NCI-H2029 treated with DMSO at 0.1 percent for 48 hours (cell line): ENCODE measurements around the gene HSD3B7.
"Not testable (repeated sequence)": the region's sequence is repeated elsewhere in the genome, so short reads cannot be mapped to it uniquely, and the experiment has no call there.

Source experiments
- DNase-seq: peaks from one replicate; lab custom pipeline; 2025; lab: John Stamatoyannopoulos, UW

Gene HSD3B7

DNA sequence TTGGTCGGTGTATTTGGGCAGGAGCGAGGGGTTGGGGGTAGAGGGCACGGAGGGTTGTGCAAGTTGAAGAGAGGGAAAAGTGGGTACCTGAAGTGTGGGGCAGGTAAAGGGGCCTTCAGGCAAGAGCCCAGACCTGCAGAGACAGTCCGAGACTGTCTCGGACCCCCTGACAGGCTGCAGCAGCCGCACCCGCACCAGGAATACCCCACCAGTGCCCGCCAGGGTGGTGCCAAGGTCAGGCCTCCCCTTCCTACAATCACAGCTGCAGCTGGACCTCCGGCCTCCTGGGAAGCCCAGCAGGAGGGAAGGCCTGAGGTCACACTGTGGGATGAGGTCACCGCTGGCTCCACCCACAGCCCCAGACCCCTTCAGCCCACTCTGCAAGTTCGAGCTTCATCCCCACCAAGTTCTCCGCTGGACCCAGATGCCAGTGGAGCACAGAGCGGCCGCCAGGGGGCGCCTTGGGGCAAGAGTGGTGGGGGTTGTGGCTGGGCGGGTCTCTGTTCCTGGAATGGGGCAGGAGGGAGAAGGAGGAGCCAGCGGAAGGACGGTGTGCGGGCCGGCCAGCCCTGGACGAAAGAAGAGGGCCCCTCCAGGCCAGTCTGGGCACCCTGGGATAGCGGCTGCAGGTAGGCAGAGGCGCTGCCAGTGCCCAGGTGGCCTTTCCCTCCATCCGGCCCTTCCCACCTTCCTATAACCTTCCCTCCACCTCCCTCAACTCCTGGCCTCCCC, at the start of gene HSD3B7:
HSD3B7 (plus strand) TSS at position 539 of the 732 bp plus-strand sequence. CDS start 452 bp downstream, outside the sequence.
- peak; percentile 38 for DNase-seq

DNA sequence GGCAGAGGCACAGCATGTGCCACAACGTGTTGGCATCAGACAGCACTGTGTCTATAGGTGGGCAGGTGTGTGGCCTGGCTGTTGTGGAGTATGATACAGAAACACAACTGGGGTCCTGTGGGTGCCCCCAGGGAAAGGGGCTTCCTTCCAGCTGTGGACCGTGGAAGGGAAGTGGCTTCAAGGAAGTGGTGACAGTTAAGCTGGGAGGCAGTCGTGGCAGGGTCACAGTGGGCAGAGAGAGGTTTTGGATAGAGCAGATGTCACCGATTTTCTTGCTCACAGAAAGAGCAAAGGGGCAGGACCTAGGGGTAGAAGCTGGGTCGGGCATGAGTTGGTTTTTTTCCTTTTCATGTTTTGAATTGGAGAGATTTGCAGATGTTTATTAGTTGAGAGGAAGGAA, 47.3 kb upstream of the HSD3B7 start:
- DNase-seq = no peak

DNA sequence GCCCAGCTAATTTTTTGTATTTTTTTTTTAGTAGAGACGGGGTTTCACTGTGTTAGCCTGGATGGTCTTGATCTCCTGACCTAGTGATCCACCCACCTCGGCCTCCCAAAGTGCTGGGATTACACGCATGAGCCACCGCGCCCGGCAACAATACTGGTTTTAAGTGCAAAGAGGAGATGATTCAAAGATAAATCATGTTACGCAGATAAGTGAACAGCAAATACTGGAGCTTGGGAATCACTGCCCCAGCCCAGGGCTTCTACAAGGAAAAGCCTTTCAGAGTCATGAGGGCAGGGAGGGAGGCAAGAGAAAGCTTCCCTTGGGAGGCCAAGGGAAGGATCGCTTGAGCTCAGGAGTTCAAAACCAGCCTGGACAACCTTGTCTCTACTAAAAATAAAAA, 45.4 kb upstream of the HSD3B7 start:
- DNase-seq = not testable (repeated sequence)

DNA sequence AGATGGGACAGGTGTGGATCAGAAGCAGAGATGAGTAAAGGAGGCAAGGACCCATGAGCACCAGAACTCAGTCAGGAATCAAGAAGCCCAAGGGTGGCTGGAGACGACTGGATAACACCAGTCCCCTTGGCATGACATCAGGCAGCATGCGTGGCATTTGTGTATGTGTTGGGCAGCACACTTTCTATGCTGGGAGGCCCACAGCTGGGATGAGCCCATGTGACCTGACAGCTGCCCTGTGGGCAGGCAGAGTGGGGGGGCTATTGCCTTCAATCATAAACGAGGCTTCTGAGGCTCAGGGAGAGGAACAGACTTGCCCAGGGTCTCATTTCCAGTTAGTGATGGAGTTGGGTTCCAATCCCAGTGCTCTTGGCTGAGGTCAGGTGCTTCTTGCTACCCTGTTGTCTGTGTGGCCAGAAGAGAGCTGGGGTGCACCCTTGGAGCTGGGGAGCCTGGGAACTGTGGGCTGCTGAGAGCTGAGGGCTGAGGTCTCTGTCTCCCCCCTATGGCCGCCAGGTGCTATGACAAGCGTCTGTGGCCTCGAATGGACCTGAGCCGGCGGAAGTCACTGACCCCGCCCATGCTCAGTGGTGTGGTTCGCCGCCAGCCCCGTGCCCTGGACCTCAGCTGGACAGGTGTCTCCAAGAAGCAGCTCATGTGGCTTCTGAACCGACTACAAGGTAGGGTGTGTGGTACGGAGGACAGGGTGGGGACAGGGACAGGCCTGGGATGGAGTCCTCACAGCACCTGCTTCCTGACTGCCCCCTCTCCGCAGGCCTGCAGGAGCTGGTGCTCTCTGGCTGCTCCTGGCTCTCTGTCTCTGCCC, 43.2 kb upstream of the HSD3B7 start:
- DNase-seq = peak; percentile 19

DNA sequence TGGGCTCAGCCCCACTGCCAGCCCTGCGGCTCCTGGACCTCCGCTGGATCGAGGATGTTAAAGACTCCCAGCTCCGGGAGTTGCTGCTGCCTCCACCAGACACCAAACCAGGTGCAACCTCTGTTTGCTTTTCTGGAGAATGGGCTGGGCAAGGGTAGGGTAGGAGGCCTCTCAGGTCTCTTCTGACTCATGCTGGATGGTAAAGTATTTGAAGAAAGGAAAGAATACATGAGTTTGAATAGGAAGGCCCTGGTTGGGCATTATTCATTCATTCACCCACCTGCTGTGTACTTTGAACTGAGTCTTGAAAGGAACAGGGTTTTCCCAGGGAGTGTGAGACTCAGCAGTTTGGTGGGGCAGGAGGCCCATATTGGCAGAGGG, 42.6 kb upstream of the HSD3B7 start:
- DNase-seq = no peak

DNA sequence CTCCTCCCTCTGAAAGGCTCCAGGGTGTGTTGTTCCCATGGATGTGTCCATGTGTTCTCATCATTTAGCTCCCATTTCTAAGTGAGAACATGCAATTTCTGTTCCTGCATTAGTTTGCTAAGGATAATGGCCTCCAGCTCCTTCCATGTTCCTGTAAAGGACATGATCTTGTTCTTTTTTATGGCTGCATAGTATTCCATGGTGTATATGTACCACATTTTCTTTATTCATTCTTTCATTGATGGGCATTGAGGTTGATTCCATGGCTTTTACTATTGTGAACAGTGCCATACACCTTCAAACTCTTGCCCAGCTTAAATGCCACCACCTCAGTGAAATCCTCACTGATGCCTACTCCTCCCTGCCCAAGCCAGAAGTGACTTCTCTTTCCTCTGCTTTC, 40.7 kb upstream of the HSD3B7 start:
- no peak for DNase-seq

DNA sequence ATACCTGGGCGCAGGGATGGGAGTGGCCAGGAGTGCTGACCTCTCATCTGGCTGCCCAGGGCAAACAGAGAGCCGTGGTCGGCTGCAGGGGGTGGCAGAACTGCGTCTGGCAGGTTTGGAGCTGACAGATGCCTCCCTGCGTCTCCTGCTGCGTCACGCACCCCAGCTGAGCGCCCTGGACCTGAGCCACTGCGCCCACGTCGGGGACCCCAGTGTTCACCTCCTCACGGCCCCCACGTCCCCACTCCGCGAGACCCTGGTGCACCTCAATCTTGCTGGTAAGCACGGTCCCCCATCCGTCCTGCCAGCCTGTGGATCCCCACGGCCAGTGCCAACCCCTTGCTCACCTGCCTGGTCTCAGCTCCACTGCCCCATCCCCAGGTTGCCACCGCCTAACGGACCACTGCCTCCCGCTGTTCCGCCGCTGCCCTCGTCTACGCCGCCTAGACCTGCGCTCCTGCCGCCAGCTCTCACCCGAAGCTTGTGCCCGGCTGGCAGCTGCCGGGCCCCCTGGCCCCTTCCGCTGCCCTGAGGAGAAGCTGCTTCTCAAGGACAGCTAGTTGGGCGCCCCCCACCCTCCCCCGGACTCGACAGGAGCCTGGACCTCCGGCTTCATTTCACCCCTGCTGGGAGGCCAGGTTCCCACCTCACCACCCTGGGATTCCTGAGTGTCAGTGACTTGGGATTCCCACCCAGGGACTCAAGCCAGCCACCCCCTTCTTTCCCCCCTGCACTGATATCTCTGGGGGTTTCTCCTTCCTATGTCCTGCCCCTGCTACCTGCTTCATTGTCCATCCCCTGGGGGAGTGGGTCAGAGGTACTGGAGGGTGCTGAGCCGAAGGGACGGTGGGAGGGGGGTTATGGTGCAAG, 38.1 kb upstream of the HSD3B7 start:
- DNase-seq = no peak

DNA sequence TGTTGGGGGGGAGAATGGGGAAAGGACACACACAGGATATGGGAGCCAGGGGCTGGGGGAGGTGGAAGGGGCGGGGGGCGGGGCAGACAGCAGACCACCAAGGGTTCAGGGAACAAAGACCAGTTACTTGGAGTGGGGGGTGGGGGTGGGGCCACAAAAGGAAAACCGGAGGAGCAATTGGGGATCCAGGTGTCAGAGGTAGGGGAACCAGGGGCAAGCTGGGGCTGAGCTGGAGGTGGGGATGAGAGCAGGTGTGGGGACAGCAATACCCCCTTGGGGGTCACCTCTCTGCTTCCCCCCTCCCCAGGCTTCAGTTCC, 37.5 kb upstream of the HSD3B7 start:
- DNase-seq = no peak

DNA sequence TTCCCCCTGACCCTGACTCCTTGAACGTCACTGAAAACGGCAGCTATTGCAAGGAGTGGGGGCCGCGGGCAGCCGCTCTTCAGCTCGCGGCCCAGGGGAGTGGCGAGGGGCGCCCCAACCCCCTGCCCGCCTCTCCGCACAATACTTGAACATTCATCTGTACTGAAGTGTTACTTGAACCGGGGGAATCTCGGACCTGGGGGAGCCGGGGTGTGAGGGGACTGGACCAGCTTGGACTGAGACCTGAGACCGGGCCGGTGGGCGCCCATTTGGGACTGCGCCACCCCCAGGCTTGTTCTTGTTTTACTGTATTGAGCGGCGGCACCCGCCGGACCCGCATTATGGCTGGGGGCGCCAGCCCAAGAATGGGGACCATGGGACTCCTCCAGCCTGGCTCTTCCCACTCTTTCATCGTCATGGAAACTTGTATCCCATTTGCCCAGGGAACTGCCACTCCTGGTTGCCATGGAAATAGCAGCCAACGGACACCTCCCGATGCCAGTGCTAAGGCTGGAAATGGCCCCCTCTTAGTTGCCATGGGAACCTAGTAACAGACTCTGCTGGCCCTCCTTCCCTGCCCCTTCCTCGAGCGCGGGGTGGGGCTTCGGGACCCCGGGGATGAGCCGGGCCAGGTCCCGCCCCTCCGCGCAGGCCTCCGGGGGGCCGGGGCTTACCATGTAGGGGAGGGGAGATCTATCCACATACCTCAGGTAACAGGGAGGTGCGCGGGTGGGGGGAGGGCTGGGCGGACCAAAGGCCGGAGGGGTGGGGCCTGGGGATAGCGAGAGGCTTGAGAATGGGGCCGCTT, 36.9 kb upstream of the HSD3B7 start:
- no peak for DNase-seq

DNA sequence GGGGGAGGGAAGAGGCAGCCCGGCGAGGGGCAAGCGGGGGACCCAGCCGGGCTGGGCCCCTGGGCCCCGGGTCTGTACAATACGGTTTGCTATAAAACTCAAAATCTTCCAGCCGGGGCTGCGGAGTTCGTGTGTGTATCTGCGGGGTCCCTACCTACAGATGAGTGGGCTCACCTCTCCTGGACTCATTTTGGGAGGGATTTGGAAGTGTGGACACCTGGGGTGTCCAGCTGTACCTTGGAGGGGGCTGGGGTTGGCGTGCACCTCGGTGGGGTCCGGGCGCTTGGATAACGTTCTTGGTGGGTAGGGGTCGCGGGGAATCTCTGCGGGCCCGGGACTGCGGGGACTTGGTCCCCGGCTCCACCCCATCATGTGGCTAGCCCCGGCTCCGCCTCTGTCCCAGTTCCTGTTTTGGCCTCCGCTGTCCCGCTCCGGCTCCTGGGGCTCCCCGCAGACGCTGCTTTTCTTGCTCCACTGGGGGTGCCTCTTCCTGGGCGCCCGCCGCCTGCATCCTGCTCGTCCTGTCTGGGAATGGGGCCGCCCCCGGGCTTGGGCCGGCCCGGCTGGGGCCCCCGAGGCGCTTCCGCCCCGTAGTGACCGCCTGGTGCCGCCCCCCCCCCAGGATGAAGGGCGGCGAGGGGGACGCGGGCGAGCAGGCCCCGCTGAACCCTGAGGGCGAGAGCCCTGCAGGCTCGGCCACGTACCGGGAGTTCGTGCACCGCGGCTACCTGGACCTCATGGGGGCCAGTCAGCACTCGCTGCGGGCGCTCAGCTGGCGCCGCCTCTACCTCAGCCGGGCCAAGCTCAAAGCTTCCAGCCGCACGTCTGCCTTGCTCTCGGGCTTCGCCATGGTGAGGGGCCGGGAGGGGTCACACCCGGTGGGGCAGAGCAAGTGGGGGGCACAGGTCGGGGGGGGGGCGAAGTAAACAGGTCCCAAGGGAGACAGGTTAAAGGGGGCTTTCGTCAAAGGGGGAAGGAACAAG, 36.0 kb upstream of the HSD3B7 start, which contains the start of gene ORAI3:
ORAI3 (plus strand) TSS at position 402 of the 983 bp plus-strand sequence; CDS start at position 624, 222 bp downstream.
- no peak for DNase-seq

DNA sequence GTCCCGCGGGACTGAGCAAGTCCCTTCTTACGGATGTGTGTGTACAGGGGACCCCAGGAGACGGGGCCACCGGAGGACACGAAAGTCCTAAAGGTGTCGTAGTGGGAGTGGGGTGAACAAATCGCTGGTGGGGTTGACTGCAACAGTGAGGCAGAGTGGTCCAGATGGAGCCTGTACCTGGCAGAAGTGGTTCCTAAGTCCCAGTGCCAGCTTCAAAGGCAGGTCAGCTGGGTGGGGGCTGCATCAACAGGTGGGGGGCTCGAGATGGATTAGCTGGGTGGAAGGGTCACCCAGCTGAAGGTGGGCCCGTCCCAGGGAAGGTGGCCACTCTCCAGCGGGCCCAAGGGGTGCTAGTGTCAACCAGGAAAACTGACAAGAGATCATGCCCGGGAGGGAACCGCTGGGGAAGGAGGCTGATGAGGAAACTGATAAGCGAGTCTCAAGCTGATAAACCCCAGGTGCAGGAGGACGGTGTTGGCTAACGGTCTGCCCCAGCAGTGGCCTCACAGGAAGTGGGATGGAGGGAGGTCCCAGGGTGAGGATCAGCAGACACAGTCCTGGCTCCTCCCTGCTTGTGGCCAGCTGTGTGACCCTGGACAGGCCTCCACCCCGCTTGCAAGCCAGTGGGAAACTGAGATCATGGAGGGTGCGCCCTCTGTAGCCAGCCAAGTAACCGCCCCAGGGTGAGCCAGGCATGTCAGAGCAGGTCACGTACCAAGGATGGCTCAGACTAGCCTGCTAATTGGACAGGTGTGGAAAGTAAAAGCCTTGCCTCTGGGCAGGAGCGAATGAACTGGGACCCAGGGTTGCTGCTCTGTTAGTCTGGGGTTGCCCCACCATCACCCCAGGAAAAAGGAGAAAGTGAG, 35.1 kb upstream of the HSD3B7 start:
- no peak for DNase-seq

DNA sequence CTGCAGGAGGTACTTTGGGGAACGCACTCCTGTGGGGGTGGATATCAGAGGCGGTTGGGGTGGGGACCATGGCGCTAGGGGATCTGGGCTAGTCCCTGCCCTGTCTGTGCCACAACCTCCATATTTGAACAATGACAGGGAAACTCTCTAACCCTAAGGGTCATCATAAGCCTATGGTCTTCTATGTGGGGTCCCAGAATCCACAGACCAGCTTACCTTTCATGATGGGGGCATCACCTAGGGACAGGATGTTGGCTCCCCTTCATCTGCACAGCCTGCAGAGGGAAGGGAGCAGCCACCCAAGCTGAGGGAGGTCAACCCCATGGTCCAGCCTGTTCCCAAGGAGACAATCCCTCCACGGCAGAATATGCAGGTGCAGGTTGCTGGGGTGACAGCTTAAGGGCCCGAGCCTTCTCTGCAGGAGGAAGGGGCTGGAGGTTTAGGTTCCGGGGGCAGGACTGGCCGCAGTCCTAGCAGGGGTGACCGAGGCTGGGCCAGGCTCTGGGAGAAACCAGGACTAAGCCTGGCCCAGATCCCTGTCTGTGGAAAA, 34.4 kb upstream of the HSD3B7 start:
- DNase-seq = no peak

DNA sequence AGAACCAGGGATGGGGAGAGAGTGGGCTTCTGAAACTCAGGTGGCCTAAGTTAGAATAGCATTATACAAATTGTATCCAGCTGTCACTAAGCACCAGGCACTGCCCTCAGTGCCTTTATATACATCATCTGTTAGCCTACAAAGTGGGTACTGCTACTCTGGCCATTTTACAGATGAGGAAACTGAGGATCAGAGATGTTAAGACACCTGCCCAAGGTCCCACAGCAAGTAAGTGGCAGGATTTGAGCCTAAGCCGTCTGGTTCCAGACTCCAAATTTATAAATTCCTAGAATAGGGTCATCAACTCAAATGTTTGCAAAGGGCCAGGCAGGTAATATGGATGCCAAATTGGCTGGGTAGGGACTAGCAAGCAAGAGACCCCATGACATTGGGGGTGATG, 33.8 kb upstream of the HSD3B7 start:
- DNase-seq = no peak

DNA sequence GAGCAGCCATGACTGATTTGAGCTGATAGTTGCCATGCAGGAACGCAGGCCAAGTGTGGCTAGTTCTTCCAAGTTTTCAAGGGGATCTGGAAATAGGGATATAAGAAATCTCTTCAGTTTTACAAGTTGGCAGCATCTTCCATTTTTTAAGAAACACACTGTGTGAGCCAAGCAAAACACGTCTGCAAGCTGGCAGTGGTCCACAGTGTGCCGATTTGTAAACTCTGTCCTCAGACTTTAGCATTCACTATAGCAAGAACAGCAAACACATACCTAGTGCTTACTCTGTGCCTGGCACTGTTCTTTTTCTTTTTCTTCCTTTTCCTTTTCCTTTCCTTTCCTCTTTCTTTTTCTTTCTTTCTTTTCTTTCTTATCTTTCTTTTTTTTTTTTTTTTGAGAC, 33.3 kb upstream of the HSD3B7 start:
- no peak for DNase-seq

DNA sequence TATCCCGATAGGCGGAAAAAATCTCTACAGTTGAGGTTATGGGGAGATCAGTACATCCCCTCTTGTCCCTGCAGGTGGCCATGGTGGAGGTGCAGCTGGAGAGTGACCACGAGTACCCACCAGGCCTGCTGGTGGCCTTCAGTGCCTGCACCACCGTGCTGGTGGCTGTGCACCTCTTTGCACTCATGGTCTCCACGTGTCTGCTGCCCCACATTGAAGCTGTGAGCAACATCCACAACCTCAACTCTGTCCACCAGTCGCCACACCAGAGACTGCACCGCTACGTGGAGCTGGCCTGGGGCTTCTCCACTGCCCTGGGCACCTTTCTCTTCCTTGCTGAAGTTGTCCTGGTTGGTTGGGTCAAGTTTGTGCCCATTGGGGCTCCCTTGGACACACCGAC, 31.9 kb upstream of the HSD3B7 start:
- DNase-seq = no peak

DNA sequence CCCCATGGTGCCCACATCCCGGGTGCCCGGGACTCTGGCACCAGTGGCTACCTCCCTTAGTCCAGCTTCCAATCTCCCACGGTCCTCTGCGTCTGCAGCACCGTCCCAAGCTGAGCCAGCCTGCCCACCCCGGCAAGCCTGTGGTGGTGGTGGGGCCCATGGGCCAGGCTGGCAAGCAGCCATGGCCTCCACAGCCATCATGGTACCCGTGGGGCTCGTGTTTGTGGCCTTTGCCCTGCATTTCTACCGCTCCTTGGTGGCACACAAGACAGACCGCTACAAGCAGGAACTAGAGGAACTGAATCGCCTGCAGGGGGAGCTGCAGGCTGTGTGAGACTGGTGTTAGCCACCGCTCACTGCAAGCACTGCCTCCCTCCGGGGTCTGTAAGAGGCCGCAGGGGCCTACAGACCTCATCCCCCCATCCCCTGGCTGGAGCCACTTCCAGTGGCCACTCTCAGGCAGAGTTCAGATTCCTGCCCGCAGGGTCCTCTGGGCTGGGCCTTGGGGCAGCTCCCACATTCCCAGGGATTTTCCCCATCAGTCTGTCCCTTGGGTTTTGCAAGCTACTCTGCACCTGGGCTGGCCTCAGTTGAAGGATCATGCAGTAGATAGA, 31.4 kb upstream of the HSD3B7 start:
- peak; percentile 56 for DNase-seq

DNA sequence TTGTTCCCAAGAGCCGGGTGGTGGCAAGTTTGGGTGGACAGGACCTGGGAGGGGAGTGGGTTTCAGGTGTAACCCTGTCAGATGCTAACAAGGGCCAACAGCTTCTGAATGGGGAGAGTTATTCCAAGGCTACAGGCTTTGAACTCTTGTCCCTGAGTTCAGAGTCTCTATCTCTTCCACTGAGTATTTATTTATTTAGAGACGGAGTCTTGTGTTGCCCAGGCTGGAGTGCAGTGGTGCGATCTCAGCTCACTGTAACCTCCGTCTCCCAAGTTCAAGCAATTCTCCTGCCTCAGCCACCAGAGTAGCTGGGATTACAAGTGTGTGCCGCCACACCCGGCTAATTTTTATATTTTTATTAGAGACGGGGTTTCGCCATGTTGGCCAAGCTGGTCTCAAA, 30.0 kb upstream of the HSD3B7 start:
- no peak for DNase-seq

DNA sequence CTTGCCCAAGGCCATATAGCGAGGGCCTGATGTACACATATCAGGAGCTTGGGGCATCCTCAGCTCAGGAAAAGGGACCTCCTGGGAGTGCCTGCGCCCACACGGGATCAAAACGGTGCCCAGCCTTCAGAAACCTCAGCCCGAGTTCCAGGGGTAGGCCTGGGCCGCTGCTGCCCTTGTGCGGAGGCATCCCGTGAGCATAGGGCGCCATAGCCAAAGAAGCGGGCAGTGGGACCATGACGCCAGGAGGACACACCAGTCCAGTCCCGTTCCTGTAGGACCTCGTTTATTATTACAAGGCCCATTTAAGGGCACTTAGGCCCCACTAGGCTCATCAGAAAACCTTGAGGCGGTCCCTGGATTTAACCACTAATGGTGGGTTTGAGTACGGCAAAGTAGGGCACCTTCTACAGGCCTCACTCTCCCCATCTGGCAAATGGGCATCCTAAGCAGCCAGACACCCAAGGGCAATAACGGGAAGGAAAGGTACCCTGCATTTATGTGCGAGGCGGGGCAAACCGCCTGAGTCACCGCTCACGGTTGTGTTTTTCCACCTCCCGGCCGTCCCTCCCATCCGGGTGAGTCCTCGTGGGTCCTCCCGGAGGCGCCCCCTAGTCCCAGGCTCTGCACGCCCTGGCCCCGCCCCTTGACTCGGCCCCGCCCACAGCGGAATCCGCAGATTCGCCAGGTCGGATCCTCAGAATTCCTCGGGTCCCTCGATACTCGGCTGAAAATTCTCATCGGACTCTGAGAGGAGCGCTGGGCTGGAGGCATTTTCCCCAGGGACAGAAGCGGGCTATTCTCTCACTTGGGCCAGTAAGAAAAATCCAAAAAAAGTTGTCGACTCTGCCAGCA, 28.2 kb upstream of the HSD3B7 start:
- peak; percentile 19 for DNase-seq
